HepG2 (cell line): Measurements from ENCODE around the gene ACBD6. TPM values are rescaled to one million over a fixed set of nuclear protein-coding genes. Genes with fewer than 3 reads are reported as not detected.

Experiments used
- ATAC-seq: fragments of 200-7000 bp; cut with Tn5 transposase; 3 replicates; pipeline ENCODE4 v1.9.1; 2020; ENCODE audit warnings: mild to moderate bottlenecking, moderate library complexity
- BruUV-seq: library from RNA; stranded (reverse); fragments of 400-500 nt; replicated peaks from 2 replicates; lab custom pipeline; 2021; lab: Mats Ljungman, UMichigan
- CTCF ChIA-PET: fragments of 300-600 bp; formaldehyde crosslinking; extraction: SDS; loops from one replicate; lab custom pipeline; 2021; ENCODE audit warnings: low total read pairs, inconsistent platforms, low intra/inter-chr PET ratio; lab: Yijun Ruan, JAX
- POLR2A ChIA-PET: fragments of 350-600 bp; sonication (Branson Sonifier 250); formaldehyde crosslinking; loops from one replicate; lab custom pipeline; 2020; ENCODE audit warnings: antibody characterized with exemption, inconsistent platforms; lab: Yijun Ruan, JAX
- DNase-seq: peaks from one replicate; pipeline ENCODE4 v3.0.0-alpha.2; 2015; ENCODE audit warnings: low spot score
- FAIRE-seq: peaks from 3 replicates; lab custom pipeline; 2011; peaks lifted over from hg19 to GRCh38; lab: Jason Lieb, UNC
- H2AFZ ChIP-seq: one replicate; pipeline ENCODE4 v1.6.1; 2011; ENCODE audit warnings: low read length, inconsistent platforms
- H3K27ac ChIP-seq: fragments of 300-600 bp; 3 replicates; pipeline ENCODE4 v1.8.0; 2011; ENCODE audit warnings: mixed run types, mild to moderate bottlenecking, mixed read lengths, low read length, inconsistent platforms; ENCODE audit not compliant: insufficient read depth; ENCODE audit errors: extremely low read length
- H3K27me3 ChIP-seq, 2 experiments: fragments of 200-600 bp in 1 of 2; 2 replicates in 1 of 2; 3 replicates in 1 of 2; pipeline versions ENCODE4 v1.6.0 to v1.8.0; 2011; ENCODE audit warnings: low read length in 2 of 2, mild to moderate bottlenecking in 2 of 2, moderate library complexity in 2 of 2, inconsistent platforms in 1 of 2; ENCODE audit not compliant: insufficient read depth in 2 of 2, control insufficient read depth in 1 of 2
- H3K36me3 ChIP-seq, 2 experiments: fragments of 200-600 bp in 1 of 2; replicated peaks in 1 of 2; 2 replicates in 1 of 2; 3 replicates in 1 of 2; pipeline versions ENCODE4 v1.5.1 to v1.8.0; 2011; ENCODE audit warnings: low read length in 2 of 2, inconsistent platforms in 1 of 2; ENCODE audit not compliant: insufficient read depth in 2 of 2, control insufficient read depth in 1 of 2
- H3K4me1 ChIP-seq: 2 replicates; pipeline ENCODE4 v1.5.1; 2012; ENCODE audit warnings: low read length, inconsistent platforms; ENCODE audit not compliant: insufficient read depth
- H3K4me2 ChIP-seq: 2 replicates; pipeline ENCODE4 v1.6.0; 2011; ENCODE audit warnings: low read depth, low read length, inconsistent platforms
- H3K4me3 ChIP-seq, 3 experiments: fragments of 200-600 bp in 1 of 3; sonication (generic), shearing (Covaris generic) in 1 of 3; replicated peaks in 1 of 3; 2 replicates each; pipeline ENCODE4 v1.5.1; 2011 to 2016; ENCODE audit warnings: low read length in 3 of 3, inconsistent platforms in 2 of 3, low read depth in 2 of 3, mild to moderate bottlenecking in 2 of 3, control low read depth in 1 of 3, mixed read lengths in 1 of 3; ENCODE audit not compliant: insufficient read depth in 1 of 3
- H3K79me2 ChIP-seq: one replicate; pipeline ENCODE4 v1.6.1; 2011; ENCODE audit warnings: low read length, inconsistent platforms; ENCODE audit not compliant: insufficient read depth
- H3K9ac ChIP-seq: 2 replicates; pipeline ENCODE4 v1.6.0; 2011; ENCODE audit warnings: mild to moderate bottlenecking, low read depth, low read length, inconsistent platforms; ENCODE audit not compliant: insufficient read depth
- H3K9me3 ChIP-seq: 2 replicates; pipeline ENCODE4 v1.5.1; 2012; ENCODE audit warnings: mild to moderate bottlenecking, low read length
- H4K20me1 ChIP-seq: 2 replicates; pipeline ENCODE4 v1.6.0; 2011; ENCODE audit warnings: inconsistent platforms, mild to moderate bottlenecking, low read length, moderate library complexity; ENCODE audit not compliant: insufficient read depth
- ARHGAP35 ChIP-seq: sonication (generic); formaldehyde crosslinking; IDR thresholded peaks from 2 replicates; pipeline ENCODE4 v1.9.0; 2022; ENCODE audit warnings: mild to moderate bottlenecking, inconsistent platforms, moderate library complexity, missing genetic modification reagents, borderline replicate concordance
- ELF3 ChIP-seq: IDR thresholded peaks from 2 replicates; pipeline ENCODE4 v1.6.1; 2016; ENCODE audit warnings: missing genetic modification reagents, missing compliant biosample characterization
- HMG20B ChIP-seq: conservative IDR thresholded peaks from 2 replicates; pipeline ENCODE4 v1.6.1; 2016; ENCODE audit warnings: missing genetic modification reagents, missing compliant biosample characterization
- ZFP36L1 ChIP-seq: sonication (generic); formaldehyde crosslinking; IDR thresholded peaks from 2 replicates; pipeline ENCODE4 v1.8.0; 2022; ENCODE audit warnings: mild to moderate bottlenecking, missing genetic modification reagents, moderate library complexity
- ZNF563 ChIP-seq: sonication (generic); formaldehyde crosslinking; IDR thresholded peaks from 2 replicates; pipeline ENCODE4 v1.8.0; 2022; ENCODE audit warnings: mild to moderate bottlenecking, moderate library complexity, missing genetic modification reagents
- ZNF576 ChIP-seq: sonication (generic); formaldehyde crosslinking; IDR thresholded peaks from 2 replicates; pipeline ENCODE4 v1.4.0; 2020; ENCODE audit warnings: mild to moderate bottlenecking, missing genetic modification reagents
- WGBS: methylation state at CpG from one replicate; pipeline ENCODE4 v1.1.6; 2017; ENCODE audit warnings: low lambda C conversion rate; 5-methylcytosine and 5-hydroxymethylcytosine counted together
- in situ Hi-C: cut with HindIII; loops from 2 replicates; pipeline ENCODE4 v1.10.0; 2017; ENCODE audit warnings: low pct_unique_long_range_greater_than_20kb; ENCODE audit not compliant: extremely low pct_ligation_motif_present
- intact Hi-C: fragments of 100-400 bp; cut with micrococcal nuclease; formaldehyde crosslinking; loops from one replicate; pipeline ENCODE4 v1.10.0; 2022; ENCODE audit not compliant: unreplicated experiment
- polyA plus RNA-seq, 8 experiments: library from polyadenylated mRNA; depleted of rRNA in 3 of 8; stranded (reverse) in 7 of 8; unstranded in 1 of 8; fragments of >200 nt; fragmentation: Illumina TruSeq in 4 of 8; extraction: Trizol in 4 of 8; gene quantifications; 2 replicates each; pipeline versions ENCODE4 v1.2.1 to v1.2.3, GENCODE V29; 2011 to 2016; ENCODE audit warnings: low read depth in 4 of 8, missing spikeins in 1 of 8, mixed read lengths in 1 of 8; ENCODE audit not compliant: insufficient read depth in 1 of 8
- total RNA-seq, 5 experiments: library from RNA; depleted of rRNA; stranded (reverse); fragments of >200 nt; fragmentation: Illumina TruSeq; extraction: Trizol; gene quantifications; 2 replicates each; pipeline ENCODE4 v1.2.3, GENCODE V29; 2016; ENCODE audit warnings: low read depth in 1 of 5

Gene ACBD6
- total and polyA plus RNA-seq, 2 of the 13 experiments (the other 11 are each of a cell fraction or from before 2014, with no cell fraction given): 33.5 to 47.2 TPM

- POLR2A ChIA-PET: no interaction called here
- WGBS: 48% methylated on average over 2 of the region's 2 CpGs
Observed at GRCh38 chr1:180510882-180511281, 8.5 kb upstream of the ACBD6 start.

GRCh38 chr1:180508725-180509097 lies 6.3 kb upstream of the ACBD6 start:
- intact Hi-C loops (no loop called here), in situ Hi-C loops (loop anchor here (25.0 kb wide), 1 partner anchor 629 kb away; no protein-coding TSS in a partner anchor)
- FAIRE-seq (no peak), DNase-seq (no peak), ATAC-seq (no peak)
- Histone ChIP-seq H3K79me2 (no peaks in the 10 kb centered on the region), H3K36me3 (no peaks in the 10 kb centered on the region), H2AFZ (no peak overlapping the region), H3K4me3 (no peak overlapping the region), H3K4me1 (no peaks in the 10 kb centered on the region), H3K27ac (no peak overlapping the region), H3K27me3 (no peaks in the 10 kb centered on the region), H4K20me1 (no peaks in the 10 kb centered on the region), H3K4me2 (no peak overlapping the region), H3K9ac (no peak overlapping the region), H3K9me3 (no peaks in the 10 kb centered on the region)
- POLR2A ChIA-PET: no interaction called here
- no TSS peak for BruUV-seq
- CTCF ChIA-PET: no interaction called here
- 82% methylated on average over 15 of the region's 21 CpGs for WGBS
- TF ChIP-seq HMG20B (no peak), ZFP36L1 (no peak)

More at GRCh38 chr1:180510882-180511281, 8.5 kb upstream of the ACBD6 start:
- H3K9ac ChIP-seq: no peak overlapping the region
- H3K4me3 ChIP-seq: no peak overlapping the region
- H4K20me1 ChIP-seq: no peaks in the 10 kb centered on the region
- no peak for FAIRE-seq
- CTCF ChIA-PET: no interaction called here
- in situ Hi-C loops: loop anchor here (25.0 kb wide), 1 partner anchor 626 kb away; no protein-coding TSS in a partner anchor
- no peak for DNase-seq
- H3K36me3 ChIP-seq: no peaks in the 10 kb centered on the region
- peaks cover 6% of the 10 kb centered on the region for H3K4me1 ChIP-seq
- intact Hi-C loops: no loop called here
- no peak overlapping the region for H2AFZ ChIP-seq
- no peak for TF ChIP-seq ZNF576 (CRISPR knock-in tag)
- no peak for TF ChIP-seq ZNF563 (CRISPR knock-in tag)
- no peak for TF ChIP-seq ELF3 (CRISPR knock-in tag)
- TF ChIP-seq ARHGAP35 (CRISPR knock-in tag): no peak
- no peaks in the 10 kb centered on the region for H3K79me2 ChIP-seq
- no peaks in the 10 kb centered on the region for H3K9me3 ChIP-seq
- H3K4me2 ChIP-seq: no peak overlapping the region
- no peak for ATAC-seq
- no peaks in the 10 kb centered on the region for H3K27me3 ChIP-seq
- H3K27ac ChIP-seq: no peak overlapping the region
- BruUV-seq: no TSS peak
